GM12874 (cell line): ENCODE measurements around the gene GRM6.

ENCODE experiments used
- TF ChIP-seq, protein P1 (sequence below): IDR thresholded peaks from 2 replicates; pipeline ENCODE4 v1.5.1; 2011; ENCODE audit warnings: low read depth, mild to moderate bottlenecking, control low read depth, low read length, moderate library complexity; ENCODE audit not compliant: insufficient read depth

Gene GRM6

DNA sequence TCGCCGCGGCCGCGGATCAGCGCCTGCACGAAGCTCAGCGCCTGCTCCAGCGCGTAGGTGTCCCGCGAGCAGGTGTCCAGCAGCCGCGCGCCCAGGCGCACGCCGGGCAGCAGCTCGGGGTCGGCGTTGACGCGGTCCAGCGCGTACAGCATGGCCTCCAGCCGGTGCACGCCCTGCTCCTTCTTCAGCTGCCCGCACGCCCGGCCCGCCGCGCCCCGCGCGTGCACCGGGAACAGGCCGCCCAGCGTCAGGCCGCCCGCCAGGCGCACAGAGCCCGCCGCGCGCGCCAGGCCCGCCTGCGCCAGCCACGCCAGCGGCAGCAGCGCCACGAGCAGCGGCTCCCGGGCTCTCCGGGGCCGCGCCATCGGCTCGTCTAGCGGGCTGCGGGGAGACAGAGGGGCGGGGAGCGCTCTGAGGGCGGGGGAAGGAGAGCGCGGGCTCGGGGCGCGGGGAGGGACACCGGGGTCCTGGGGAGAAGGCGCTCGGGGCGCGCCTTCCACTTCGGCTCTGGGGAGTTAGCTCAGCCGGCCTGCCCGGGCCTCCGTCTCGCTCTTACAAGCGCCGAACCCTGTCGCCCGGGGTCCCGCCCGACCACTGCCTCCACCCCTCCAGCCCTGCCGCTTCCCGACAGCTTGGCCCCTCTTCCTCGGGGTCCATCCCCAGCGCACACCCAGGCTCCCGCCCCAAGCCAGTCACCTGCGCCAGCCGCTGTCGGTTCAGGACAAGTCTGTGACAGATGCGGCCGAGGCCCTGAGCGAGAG lies at the start of gene GRM6:
GRM6 (minus strand) TSS at position 741 of the 761 bp plus-strand sequence; CDS start at position 365, 376 bp downstream.
- TF ChIP-seq, protein P1, sequence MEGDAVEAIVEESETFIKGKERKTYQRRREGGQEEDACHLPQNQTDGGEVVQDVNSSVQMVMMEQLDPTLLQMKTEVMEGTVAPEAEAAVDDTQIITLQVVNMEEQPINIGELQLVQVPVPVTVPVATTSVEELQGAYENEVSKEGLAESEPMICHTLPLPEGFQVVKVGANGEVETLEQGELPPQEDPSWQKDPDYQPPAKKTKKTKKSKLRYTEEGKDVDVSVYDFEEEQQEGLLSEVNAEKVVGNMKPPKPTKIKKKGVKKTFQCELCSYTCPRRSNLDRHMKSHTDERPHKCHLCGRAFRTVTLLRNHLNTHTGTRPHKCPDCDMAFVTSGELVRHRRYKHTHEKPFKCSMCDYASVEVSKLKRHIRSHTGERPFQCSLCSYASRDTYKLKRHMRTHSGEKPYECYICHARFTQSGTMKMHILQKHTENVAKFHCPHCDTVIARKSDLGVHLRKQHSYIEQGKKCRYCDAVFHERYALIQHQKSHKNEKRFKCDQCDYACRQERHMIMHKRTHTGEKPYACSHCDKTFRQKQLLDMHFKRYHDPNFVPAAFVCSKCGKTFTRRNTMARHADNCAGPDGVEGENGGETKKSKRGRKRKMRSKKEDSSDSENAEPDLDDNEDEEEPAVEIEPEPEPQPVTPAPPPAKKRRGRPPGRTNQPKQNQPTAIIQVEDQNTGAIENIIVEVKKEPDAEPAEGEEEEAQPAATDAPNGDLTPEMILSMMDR: no peak

- TF ChIP-seq, protein P1: no peak
Measured at GRCh38 chr5:179044765-179045164, 49.6 kb upstream of the GRM6 start.

GRCh38 chr5:179033004-179033580 lies 38.0 kb upstream of the GRM6 start:
- TF ChIP-seq, protein P1: no peak

DNA sequence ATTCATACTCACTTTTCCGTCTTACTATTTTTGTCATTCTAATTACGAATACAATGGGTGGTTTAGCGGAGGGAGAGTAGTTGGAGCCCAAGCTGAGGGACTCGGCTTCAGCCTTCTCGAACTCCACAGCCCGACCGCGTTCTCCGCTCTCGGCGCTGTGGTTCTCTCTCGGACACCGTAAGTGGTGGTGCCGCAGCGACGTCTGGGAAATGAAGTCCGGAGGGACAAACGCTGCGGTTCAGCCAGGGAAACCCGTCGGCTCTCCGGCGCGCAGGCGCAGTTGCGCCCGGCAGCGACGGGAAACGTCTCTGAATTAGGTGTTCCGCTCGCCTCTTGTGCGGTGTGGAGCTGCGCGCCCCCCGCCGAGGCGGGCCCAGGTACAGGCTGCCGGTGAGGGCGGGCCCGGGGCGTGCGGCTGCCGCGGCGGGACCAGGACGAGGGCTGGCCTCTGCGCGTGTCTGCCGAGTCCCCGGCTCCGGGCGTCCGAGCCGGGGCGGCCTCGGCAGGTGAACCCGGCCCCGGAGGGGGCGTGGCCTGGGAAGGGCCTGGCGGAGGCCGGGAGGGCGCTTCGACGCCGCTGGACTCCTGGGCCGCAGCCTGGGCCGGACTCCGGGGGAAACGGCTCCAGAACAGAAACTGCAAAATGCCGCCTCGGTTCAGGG lies 28.5 kb upstream of the GRM6 start, which contains the start of gene ZNF879:
ZNF879 (plus strand) TSS at position 277 of the 662 bp plus-strand sequence. CDS start 1,201 bp downstream, outside the sequence.
- TF ChIP-seq, protein P1: no peak

DNA sequence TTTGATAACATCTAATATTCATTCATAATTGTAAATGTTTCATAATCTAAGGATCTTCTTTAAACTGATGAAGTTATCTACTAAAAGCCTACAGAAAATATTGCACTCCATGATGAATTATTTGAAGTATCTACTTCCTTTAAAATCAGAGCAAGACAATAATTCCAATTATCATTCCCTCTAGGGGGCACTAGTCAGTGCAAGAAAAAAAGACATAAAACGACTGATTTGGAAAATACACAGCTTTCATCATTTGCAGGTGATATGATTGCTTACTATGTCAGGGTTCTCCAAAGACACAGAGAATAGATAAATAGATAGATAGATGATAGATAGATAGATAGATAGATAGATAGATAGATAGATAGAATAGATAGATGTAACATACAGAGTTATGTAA lies 13.5 kb upstream of the GRM6 start:
- TF ChIP-seq, protein P1: no peak

DNA sequence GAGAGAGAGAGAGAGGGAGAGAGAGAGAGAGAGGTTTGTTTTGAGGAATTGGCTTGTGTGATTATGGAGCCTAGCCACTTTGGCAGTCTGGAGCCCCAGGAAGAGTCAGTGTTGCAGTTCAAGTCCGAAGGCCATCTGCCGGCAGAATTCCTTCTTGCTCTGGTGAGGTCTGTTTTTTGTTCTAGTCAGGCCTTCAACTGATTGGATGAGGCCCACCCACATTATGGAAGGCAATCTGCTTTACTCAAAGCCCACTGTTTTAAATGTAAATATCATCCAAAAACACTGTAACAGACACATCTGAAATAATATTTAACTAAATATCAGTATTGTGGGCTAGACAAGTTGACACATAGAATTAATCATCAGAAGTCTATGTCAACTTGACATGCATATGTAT lies 11.4 kb upstream of the GRM6 start:
- TF ChIP-seq, protein P1: no peak

DNA sequence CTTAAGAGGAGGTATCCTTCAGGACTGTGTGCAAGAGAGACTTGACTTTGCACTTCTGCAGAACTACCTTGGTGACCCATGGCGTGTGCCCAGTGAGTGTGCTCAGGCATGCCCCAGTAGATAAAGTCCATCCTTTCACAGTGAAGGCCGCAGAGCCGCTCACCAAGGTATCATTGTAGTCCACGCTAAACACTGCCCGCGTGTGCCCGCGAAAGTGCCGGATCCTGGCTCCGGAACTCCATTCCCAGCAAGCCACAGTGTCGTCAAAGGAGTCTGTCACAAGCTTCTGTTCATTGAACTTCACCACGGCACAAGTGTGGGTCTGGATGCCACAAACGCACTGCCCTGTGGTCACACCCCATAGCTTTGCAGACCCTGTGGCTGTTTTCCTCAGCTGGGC lies 3.3 kb upstream of the GRM6 start:
- TF ChIP-seq, protein P1: no peak
